A549 (cell line): ENCODE results near the gene AFAP1. TPM values are rescaled to one million over a fixed set of nuclear protein-coding genes. Genes with fewer than 3 reads are reported as not detected.

Experiments used
- ATAC-seq, 2 experiments: fragments of 200-7000 bp in 1 of 2; fragments of >200 bp in 1 of 2; cut with Nextera tagmentation in 1 of 2; cut with Tn5 transposase in 1 of 2; 3 replicates each; pipeline versions ENCODE4 v1.8.0 to v1.9.1; 2018 to 2020; ENCODE audit warnings: mild to moderate bottlenecking in 1 of 2, moderate library complexity in 1 of 2
- CTCF ChIA-PET: fragments of 300-600 bp; sonication (Branson Sonifier 250); formaldehyde crosslinking; extraction: SDS; loops from one replicate; lab custom pipeline; 2021; ENCODE audit warnings: antibody characterized with exemption, inconsistent platforms; lab: Yijun Ruan, JAX
- POLR2A ChIA-PET: fragments of 350-600 bp; formaldehyde crosslinking; extraction: SDS; loops from one replicate; lab custom pipeline; 2021; ENCODE audit warnings: antibody characterized with exemption, inconsistent platforms; lab: Yijun Ruan, JAX
- DNase-seq, 2 experiments: peaks; one replicate each; pipeline versions ENCODE4 v3.0.0 to v3.0.0-alpha.2; 2011 to 2016; ENCODE audit warnings: low read depth in 1 of 2, low spot score in 1 of 2
- FAIRE-seq: peaks from 2 replicates; lab custom pipeline; 2011; peaks lifted over from hg19 to GRCh38; lab: Jason Lieb, UNC
- H3K27ac ChIP-seq, 2 experiments: fragments of >200 bp; sonication (Bioruptor Twin); formaldehyde crosslinking; 3 replicates each; pipeline ENCODE4 v1.5.1; 2016 to 2017
- H3K4me1 ChIP-seq: fragments of >200 bp; sonication (Bioruptor Twin); formaldehyde crosslinking; 3 replicates; pipeline ENCODE4 v1.6.1; 2016
- H3K4me2 ChIP-seq: fragments of >200 bp; sonication (Bioruptor Twin); formaldehyde crosslinking; 3 replicates; pipeline ENCODE4 v1.6.1; 2016
- H3K4me3 ChIP-seq: fragments of >200 bp; sonication (Bioruptor Twin); formaldehyde crosslinking; 3 replicates; pipeline ENCODE4 v1.5.1; 2016
- H3K9me3 ChIP-seq: fragments of >200 bp; sonication (Bioruptor Twin); formaldehyde crosslinking; 3 replicates; pipeline ENCODE4 v1.6.1; 2016
- CBX8 ChIP-seq: fragments of 200-600 bp; sonication (generic); IDR thresholded peaks from 2 replicates; pipeline ENCODE4 v1.6.1; 2016
- CEBPB ChIP-seq, 2 experiments: fragments of >200 bp in 1 of 2; sonication (Bioruptor Twin) in 1 of 2; formaldehyde crosslinking in 1 of 2; IDR thresholded peaks; 2 replicates each; pipeline ENCODE4 v1.6.1; 2012 to 2016
- CTCF ChIP-seq: fragments of >200 bp; sonication (Bioruptor Twin); formaldehyde crosslinking; IDR thresholded peaks from 3 replicates; pipeline ENCODE4 v1.5.1; 2016
- EHMT2 ChIP-seq: fragments of 200-600 bp; sonication (generic); IDR thresholded peaks from 2 replicates; pipeline ENCODE4 v1.6.1; 2016; ENCODE audit warnings: antibody characterized with exemption, low read depth, mild to moderate bottlenecking, moderate library complexity
- HEYL ChIP-seq: fragments of 250-450 bp; sonication (Bioruptor Pico); IDR thresholded peaks from 2 replicates; pipeline ENCODE4 v1.8.0; 2021; ENCODE audit warnings: mild to moderate bottlenecking, moderate library complexity
- HOXA7 ChIP-seq: fragments of 250-450 bp; sonication (Bioruptor Pico); IDR thresholded peaks from 2 replicates; pipeline ENCODE4 v1.5.0; 2020; ENCODE audit warnings: mild to moderate bottlenecking, moderate library complexity
- HOXB13 ChIP-seq: fragments of 250-450 bp; sonication (Bioruptor Pico); IDR thresholded peaks from 2 replicates; pipeline ENCODE4 v1.5.0; 2020; ENCODE audit warnings: low read depth, mild to moderate bottlenecking, moderate library complexity
- MAX ChIP-seq: IDR thresholded peaks from 2 replicates; pipeline ENCODE4 v1.6.1; 2012
- NPAS2 ChIP-seq: fragments of 250-450 bp; sonication (Bioruptor Pico); IDR thresholded peaks from 2 replicates; pipeline ENCODE4 v1.8.0; 2022; ENCODE audit warnings: mild to moderate bottlenecking, moderate library complexity, borderline replicate concordance
- NR3C1 ChIP-seq: fragments of >200 bp; sonication (Bioruptor Twin); formaldehyde crosslinking; IDR thresholded peaks from 3 replicates; pipeline ENCODE4 v1.6.1; 2017
- PHF8 ChIP-seq: fragments of 200-600 bp; sonication (generic); IDR thresholded peaks from 2 replicates; pipeline ENCODE4 v1.6.1; 2016; ENCODE audit warnings: low read depth, mild to moderate bottlenecking, antibody characterized with exemption, moderate library complexity, borderline replicate concordance
- POLR2A ChIP-seq: IDR thresholded peaks from 2 replicates; pipeline ENCODE4 v1.6.1; 2012; ENCODE audit warnings: mild to moderate bottlenecking, low read length
- RAD21 ChIP-seq, 2 experiments: fragments of >200 bp in 1 of 2; sonication (Bioruptor Twin) in 1 of 2; formaldehyde crosslinking in 1 of 2; IDR thresholded peaks in 1 of 2; conservative IDR thresholded peaks in 1 of 2; 2 replicates in 1 of 2; 3 replicates in 1 of 2; pipeline ENCODE4 v1.6.1; 2012 to 2018; ENCODE audit warnings: inconsistent platforms in 1 of 2
- RFX5 ChIP-seq: fragments of 450-650 bp; IDR thresholded peaks from 2 replicates; pipeline ENCODE4 v1.7.1; 2014; ENCODE audit warnings: antibody characterized with exemption, mild to moderate bottlenecking, moderate library complexity
- WGBS: methylation state at CpG from one replicate; pipeline ENCODE4 v1.1.6; 2017; ENCODE audit errors: missing lambda C conversion rate; 5-methylcytosine and 5-hydroxymethylcytosine counted together
- polyA plus RNA-seq, 4 experiments: library from polyadenylated mRNA; depleted of rRNA in 3 of 4; stranded (reverse); fragments of >200 nt; fragmentation: RNase III in 1 of 4; extraction: RNeasy Plus Mini Kit Qiagen cat#74134 plus additional on column Dnase treatment in 1 of 4; gene quantifications; 2 replicates in 3 of 4; 3 replicates in 1 of 4; pipeline ENCODE4 v1.2.3, GENCODE V29; 2011 to 2017
- TF ChIP-seq, protein P1 (sequence below): IDR thresholded peaks from 2 replicates; pipeline ENCODE4 v1.6.1; 2012; ENCODE audit warnings: low read depth, borderline replicate concordance
- TF ChIP-seq, protein P2 (sequence below): fragments of 200-600 bp; sonication (generic); IDR thresholded peaks from 2 replicates; pipeline ENCODE4 v1.6.1; 2016; ENCODE audit warnings: antibody characterized with exemption, mild to moderate bottlenecking, moderate library complexity

AFAP1 gene
- polyA plus RNA-seq, 2 of the 4 experiments (the other 2 are of a cell fraction): 25.4 to 29.6 TPM

DNA sequence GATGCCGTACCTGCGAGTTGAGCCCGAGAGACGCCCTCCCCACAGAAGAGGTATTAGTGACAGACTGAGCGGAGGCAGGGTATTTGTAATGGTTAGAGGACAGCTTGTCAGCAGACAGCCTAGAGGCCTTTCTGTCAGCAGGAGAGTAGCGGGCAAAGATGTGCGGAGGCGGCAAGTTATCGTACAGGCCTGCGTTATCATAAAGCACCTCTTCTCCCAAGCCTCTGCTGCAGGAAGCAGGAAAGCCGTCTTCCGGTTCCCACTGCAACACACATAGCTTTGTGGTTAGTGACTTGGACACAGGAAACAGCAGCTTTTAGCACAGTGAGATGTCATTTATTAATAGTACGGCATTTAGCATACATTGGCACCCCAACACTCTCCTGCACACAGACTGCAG, 158.3 kb downstream of the AFAP1 start:
- POLR2A ChIA-PET: no interaction called here
- Histone ChIP-seq H3K4me1 (no peaks in the 10 kb centered on the region), H3K4me3 (no peak overlapping the region), H3K4me2 (no peak overlapping the region), H3K9me3 (no peaks in the 10 kb centered on the region), H3K27ac (no peak overlapping the region)
- no peak for DNase-seq
- no peak for FAIRE-seq
- ATAC-seq: no peak
- 91% methylated on average over 13 of the region's 13 CpGs for WGBS
- TF ChIP-seq HEYL (no peak), CBX8 (no peak), PHF8 (no peak), CTCF (no peak), EHMT2 (no peak), HOXA7 (CRISPR knock-in tag) (no peak), MAX (no peak), RAD21 (conservative IDR thresholded peaks at IDR 0.05 in 1 of 2, IDR thresholded peaks at IDR 0.05 in 1 of 2) (no peak), HOXB13 (CRISPR knock-in tag) (no peak), CEBPB (IDR thresholded peaks at IDR 0.05) (no peak), POLR2A (no peak), NR3C1 (no peak)
- TF ChIP-seq, protein P1, sequence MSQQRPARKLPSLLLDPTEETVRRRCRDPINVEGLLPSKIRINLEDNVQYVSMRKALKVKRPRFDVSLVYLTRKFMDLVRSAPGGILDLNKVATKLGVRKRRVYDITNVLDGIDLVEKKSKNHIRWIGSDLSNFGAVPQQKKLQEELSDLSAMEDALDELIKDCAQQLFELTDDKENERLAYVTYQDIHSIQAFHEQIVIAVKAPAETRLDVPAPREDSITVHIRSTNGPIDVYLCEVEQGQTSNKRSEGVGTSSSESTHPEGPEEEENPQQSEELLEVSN: no peak
- TF ChIP-seq, protein P2, sequence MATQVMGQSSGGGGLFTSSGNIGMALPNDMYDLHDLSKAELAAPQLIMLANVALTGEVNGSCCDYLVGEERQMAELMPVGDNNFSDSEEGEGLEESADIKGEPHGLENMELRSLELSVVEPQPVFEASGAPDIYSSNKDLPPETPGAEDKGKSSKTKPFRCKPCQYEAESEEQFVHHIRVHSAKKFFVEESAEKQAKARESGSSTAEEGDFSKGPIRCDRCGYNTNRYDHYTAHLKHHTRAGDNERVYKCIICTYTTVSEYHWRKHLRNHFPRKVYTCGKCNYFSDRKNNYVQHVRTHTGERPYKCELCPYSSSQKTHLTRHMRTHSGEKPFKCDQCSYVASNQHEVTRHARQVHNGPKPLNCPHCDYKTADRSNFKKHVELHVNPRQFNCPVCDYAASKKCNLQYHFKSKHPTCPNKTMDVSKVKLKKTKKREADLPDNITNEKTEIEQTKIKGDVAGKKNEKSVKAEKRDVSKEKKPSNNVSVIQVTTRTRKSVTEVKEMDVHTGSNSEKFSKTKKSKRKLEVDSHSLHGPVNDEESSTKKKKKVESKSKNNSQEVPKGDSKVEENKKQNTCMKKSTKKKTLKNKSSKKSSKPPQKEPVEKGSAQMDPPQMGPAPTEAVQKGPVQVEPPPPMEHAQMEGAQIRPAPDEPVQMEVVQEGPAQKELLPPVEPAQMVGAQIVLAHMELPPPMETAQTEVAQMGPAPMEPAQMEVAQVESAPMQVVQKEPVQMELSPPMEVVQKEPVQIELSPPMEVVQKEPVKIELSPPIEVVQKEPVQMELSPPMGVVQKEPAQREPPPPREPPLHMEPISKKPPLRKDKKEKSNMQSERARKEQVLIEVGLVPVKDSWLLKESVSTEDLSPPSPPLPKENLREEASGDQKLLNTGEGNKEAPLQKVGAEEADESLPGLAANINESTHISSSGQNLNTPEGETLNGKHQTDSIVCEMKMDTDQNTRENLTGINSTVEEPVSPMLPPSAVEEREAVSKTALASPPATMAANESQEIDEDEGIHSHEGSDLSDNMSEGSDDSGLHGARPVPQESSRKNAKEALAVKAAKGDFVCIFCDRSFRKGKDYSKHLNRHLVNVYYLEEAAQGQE: no peak
- CTCF ChIA-PET: no interaction called here

GRCh38 chr4:7780751-7781348, 158.8 kb downstream of the AFAP1 start:
- POLR2A ChIA-PET: no interaction called here
- no peaks in the 10 kb centered on the region for H3K4me1 ChIP-seq
- no peaks in the 10 kb centered on the region for H3K9me3 ChIP-seq
- TF ChIP-seq NPAS2: no peak
- no peak for DNase-seq
- H3K27ac ChIP-seq: no peak overlapping the region
- ATAC-seq: no peak
- no peak overlapping the region for H3K4me3 ChIP-seq
- no peak overlapping the region for H3K4me2 ChIP-seq
- CTCF ChIA-PET: no interaction called here
- FAIRE-seq: no peak
- WGBS: 92% methylated on average over 5 of the region's 5 CpGs

DNA sequence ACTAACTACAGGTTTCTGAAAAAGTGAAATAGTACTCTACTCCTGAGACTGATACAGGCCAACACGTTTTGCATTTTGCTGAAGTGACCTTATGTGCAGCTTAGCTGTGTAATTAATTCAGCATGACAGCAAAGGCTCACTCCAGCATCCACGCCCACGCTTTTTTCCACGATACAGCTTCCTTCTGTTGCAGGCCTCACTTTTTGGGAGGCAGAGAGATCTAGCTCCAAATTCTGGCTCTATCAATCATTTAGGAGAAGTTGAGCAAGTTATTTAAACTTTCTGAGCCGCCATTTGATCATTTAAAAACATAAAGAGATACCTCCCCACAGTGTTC, 160.3 kb downstream of the AFAP1 start:
- ChIA-PET POLR2A (no interaction called here), CTCF (interaction anchor here (1.2 kb wide), 1 partner anchor 9 kb away, joined by 4 read pairs; no protein-coding TSS in a partner anchor)
- FAIRE-seq: no peak
- DNase-seq: no peak
- Histone ChIP-seq H3K27ac (no peak overlapping the region), H3K4me2 (no peak overlapping the region), H3K4me1 (no peaks in the 10 kb centered on the region), H3K4me3 (no peak overlapping the region), H3K9me3 (no peaks in the 10 kb centered on the region)
- ATAC-seq: no peak
- WGBS: 92% methylated on average over 5 of the region's 5 CpGs
- no peak for TF ChIP-seq RFX5
